IMR-90 (cell line): ENCODE data around the gene KIAA0513. TPM values are rescaled to one million over a fixed set of nuclear protein-coding genes. Genes with fewer than 3 reads are reported as not detected.

Experiments
- ATAC-seq: fragments of 200-7000 bp; cut with Tn5 transposase; 2 replicates; pipeline ENCODE4 v1.9.1; 2020; ENCODE audit warnings: low read depth, mild to moderate bottlenecking, moderate library complexity
- BruUV-seq: library from RNA; stranded (reverse); fragments of 400-500 nt; replicated peaks from 2 replicates; lab custom pipeline; 2021; lab: Mats Ljungman, UMichigan
- CTCF ChIA-PET: fragments of 300-600 bp; formaldehyde crosslinking; extraction: SDS; loops from one replicate; lab custom pipeline; 2021; ENCODE audit warnings: antibody characterized with exemption; lab: Yijun Ruan, JAX
- POLR2A ChIA-PET: fragments of 300-600 bp; sonication (Branson Sonifier 250); formaldehyde crosslinking; loops from one replicate; lab custom pipeline; 2022; ENCODE audit warnings: antibody characterized with exemption; ENCODE audit not compliant: unreplicated experiment; lab: Charles Lee
- DNase-seq: peaks from one replicate; pipeline ENCODE4 v3.0.0; 2013
- H2AFZ ChIP-seq: replicated peaks from 2 replicates; pipeline ENCODE3; 2013; ENCODE audit warnings: low read length, mild to moderate bottlenecking; ENCODE audit not compliant: poor library complexity
- H2AK5ac ChIP-seq: 2 replicates; pipeline ENCODE4 v1.6.1; 2013; ENCODE audit warnings: low read depth, low read length, inconsistent platforms
- H2AK9ac ChIP-seq: replicated peaks from 2 replicates; pipeline ENCODE3; 2013; ENCODE audit warnings: mild to moderate bottlenecking, low read depth, low read length, moderate library complexity; ENCODE audit not compliant: poor library complexity
- H2BK120ac ChIP-seq: 2 replicates; pipeline ENCODE4 v1.6.1; 2013; ENCODE audit warnings: low read depth, low read length, inconsistent platforms
- H2BK15ac ChIP-seq: 3 replicates; pipeline ENCODE4 v1.6.1; 2013; ENCODE audit warnings: low read depth, low read length, inconsistent platforms
- H2BK20ac ChIP-seq: 2 replicates; pipeline ENCODE4 v1.6.1; 2013; ENCODE audit warnings: low read depth, mild to moderate bottlenecking, inconsistent platforms, low read length, moderate library complexity
- H2BK5ac ChIP-seq: 2 replicates; pipeline ENCODE4 v1.6.1; 2013; ENCODE audit warnings: mild to moderate bottlenecking, low read depth, low read length, inconsistent platforms; ENCODE audit not compliant: poor library complexity, severe bottlenecking
- H3K14ac ChIP-seq: replicated peaks from 2 replicates; pipeline ENCODE4 v1.6.1; 2013; ENCODE audit warnings: low read depth, low read length, inconsistent platforms
- H3K18ac ChIP-seq: 2 replicates; pipeline ENCODE4 v1.6.1; 2013; ENCODE audit warnings: low read depth, low read length, control low read depth
- H3K23ac ChIP-seq: 2 replicates; pipeline ENCODE4 v1.6.1; 2013; ENCODE audit warnings: low read depth, low read length, inconsistent platforms
- H3K27ac ChIP-seq: 2 replicates; pipeline ENCODE4 v1.5.1; 2013; ENCODE audit warnings: mild to moderate bottlenecking, control low read depth, low read length; ENCODE audit not compliant: insufficient read depth
- H3K27me3 ChIP-seq: 2 replicates; pipeline ENCODE4 v1.6.1; 2013; ENCODE audit warnings: low read length; ENCODE audit not compliant: control insufficient read depth, insufficient read depth
- H3K36me3 ChIP-seq: 2 replicates; pipeline ENCODE4 v1.6.1; 2013; ENCODE audit warnings: low read length, mixed read lengths; ENCODE audit not compliant: control insufficient read depth, insufficient read depth
- H3K4ac ChIP-seq: 2 replicates; pipeline ENCODE4 v1.6.1; 2013; ENCODE audit warnings: low read depth, low read length, inconsistent platforms
- H3K4me1 ChIP-seq: 2 replicates; pipeline ENCODE4 v1.6.1; 2013; ENCODE audit warnings: low read length, mixed read lengths; ENCODE audit not compliant: control insufficient read depth, insufficient read depth
- H3K4me2 ChIP-seq: 2 replicates; pipeline ENCODE4 v1.6.1; 2013; ENCODE audit warnings: low read depth, mild to moderate bottlenecking, control low read depth, low read length, moderate library complexity
- H3K4me3 ChIP-seq: 2 replicates; pipeline ENCODE4 v1.5.1; 2013; ENCODE audit warnings: low read depth, mild to moderate bottlenecking, control low read depth, low read length, moderate library complexity; ENCODE audit not compliant: insufficient read depth
- H3K56ac ChIP-seq: 2 replicates; pipeline ENCODE4 v1.6.1; 2013; ENCODE audit warnings: low read length, inconsistent platforms; ENCODE audit not compliant: insufficient read depth; ENCODE audit errors: extremely low read depth
- H3K79me1 ChIP-seq, 2 experiments: 2 replicates each; pipeline ENCODE4 v1.6.1; 2013; ENCODE audit warnings: low read length in 2 of 2, inconsistent platforms in 1 of 2, low read depth in 1 of 2
- H3K9ac ChIP-seq: 2 replicates; pipeline ENCODE4 v1.6.1; 2013; ENCODE audit warnings: low read depth, low read length, control low read depth
- H3K9me1 ChIP-seq: 2 replicates; pipeline ENCODE4 v1.6.1; 2013; ENCODE audit warnings: low read length, inconsistent platforms; ENCODE audit not compliant: insufficient read depth
- H3K9me3 ChIP-seq: 2 replicates; pipeline ENCODE4 v1.6.1; 2013; ENCODE audit warnings: low read length; ENCODE audit not compliant: control insufficient read depth, insufficient read depth
- H4K20me1 ChIP-seq: 2 replicates; pipeline ENCODE4 v1.6.1; 2013; ENCODE audit warnings: low read length, inconsistent platforms; ENCODE audit not compliant: insufficient read depth
- H4K5ac ChIP-seq: 2 replicates; pipeline ENCODE4 v1.6.1; 2013; ENCODE audit warnings: mild to moderate bottlenecking, low read depth, low read length, control low read depth
- H4K8ac ChIP-seq, 2 experiments: 2 replicates each; pipeline ENCODE4 v1.6.1; 2013; ENCODE audit warnings: low read depth in 2 of 2, low read length in 2 of 2, control low read depth in 1 of 2, inconsistent platforms in 1 of 2
- H4K91ac ChIP-seq: 2 replicates; pipeline ENCODE4 v1.6.1; 2013; ENCODE audit warnings: low read depth, low read length, inconsistent platforms; ENCODE audit not compliant: insufficient read depth
- BHLHE40 ChIP-seq: fragments of 150-350 bp; IDR thresholded peaks from 2 replicates; pipeline ENCODE4 v1.6.1; 2016; ENCODE audit warnings: mild to moderate bottlenecking, low read depth, low read length
- CEBPB ChIP-seq: IDR thresholded peaks from 2 replicates; pipeline ENCODE4 v1.6.1; 2012; ENCODE audit warnings: low read depth, low read length, improper control_type of control experiment
- CHD1 ChIP-seq: IDR thresholded peaks from 2 replicates; pipeline ENCODE4 v1.6.1; 2012; ENCODE audit warnings: low read depth, low read length, improper control_type of control experiment
- FOS ChIP-seq: fragments of 150-350 bp; IDR thresholded peaks from 2 replicates; pipeline ENCODE4 v1.6.1; 2016; ENCODE audit warnings: low read depth, low read length
- MAFK ChIP-seq: IDR thresholded peaks from 2 replicates; pipeline ENCODE4 v1.6.1; 2012; ENCODE audit warnings: low read depth, low read length, improper control_type of control experiment
- MAZ ChIP-seq: IDR thresholded peaks from 2 replicates; pipeline ENCODE4 v1.6.1; 2012; ENCODE audit warnings: low read depth, mild to moderate bottlenecking, low read length, improper control_type of control experiment, moderate library complexity, borderline replicate concordance
- MXI1 ChIP-seq: IDR thresholded peaks from 2 replicates; pipeline ENCODE4 v1.6.1; 2012; ENCODE audit warnings: low read depth, mild to moderate bottlenecking, low read length, moderate library complexity, borderline replicate concordance
- POLR2A ChIP-seq: IDR thresholded peaks from 2 replicates; pipeline ENCODE4 v1.6.1; 2012; ENCODE audit warnings: mild to moderate bottlenecking, low read depth, low read length
- RAD21 ChIP-seq: IDR thresholded peaks from 2 replicates; pipeline ENCODE4 v1.6.1; 2012; ENCODE audit warnings: low read length, improper control_type of control experiment
- RCOR1 ChIP-seq: IDR thresholded peaks from 2 replicates; pipeline ENCODE4 v1.6.1; 2012; ENCODE audit warnings: mild to moderate bottlenecking, low read length, improper control_type of control experiment; ENCODE audit not compliant: insufficient replicate concordance
- RFX5 ChIP-seq: IDR thresholded peaks from 2 replicates; pipeline ENCODE4 v1.8.0; 2012; ENCODE audit warnings: low read depth, mild to moderate bottlenecking, low read length, moderate library complexity
- SMC3 ChIP-seq: fragments of 150-350 bp; IDR thresholded peaks from 2 replicates; pipeline ENCODE4 v1.6.1; 2016; ENCODE audit warnings: low read depth, mild to moderate bottlenecking, antibody characterized with exemption, low read length, moderate library complexity
- WGBS, 2 experiments: methylation state at CpG; one replicate each; pipeline versions ENCODE4 v1.1.5 to v1.1.7; 2013; ENCODE audit warnings: missing lambda C conversion rate in 2 of 2; ENCODE audit not compliant: insufficient read length in 1 of 2; ENCODE audit errors: extremely low coverage in 2 of 2; 5-methylcytosine and 5-hydroxymethylcytosine counted together
- dilution Hi-C: fragments of 300-500 bp; cut with HindIII; formaldehyde crosslinking; loops from one replicate; pipeline ENCODE4 v1.14.3; 2018; ENCODE audit warnings: low sequenced_read_pairs; ENCODE audit not compliant: unreplicated experiment
- in situ Hi-C: fragments of 300-500 bp; cut with MboI; formaldehyde crosslinking; loops from 3 replicates; pipeline ENCODE4 v1.14.3; 2019; ENCODE audit warnings: low sequenced_read_pairs, inconsistent platforms, mixed read lengths
- intact Hi-C: fragments of 100-400 bp; cut with micrococcal nuclease; formaldehyde crosslinking; loops from 2 replicates; pipeline ENCODE4 v1.10.0; 2022
- polyA plus RNA-seq, 3 experiments: library from polyadenylated mRNA; depleted of rRNA; stranded (reverse); fragments of >200 nt; gene quantifications; 2 replicates each; pipeline ENCODE4 v1.2.3, GENCODE V29; 2012; ENCODE audit warnings: low replicate concordance in 1 of 3
- total RNA-seq: library from RNA; depleted of rRNA; stranded (reverse); fragments of >200 nt; gene quantifications from 2 replicates; pipeline ENCODE4 v1.2.3, GENCODE V29; 2012
- TF ChIP-seq, protein P1 (sequence below): fragments of 150-350 bp; IDR thresholded peaks from 2 replicates; pipeline ENCODE4 v1.6.1; 2016; ENCODE audit warnings: low read depth, mild to moderate bottlenecking, low read length, moderate library complexity, borderline replicate concordance
- TF ChIP-seq, protein P2 (sequence below): fragments of 150-350 bp; IDR thresholded peaks from 2 replicates; pipeline ENCODE4 v1.6.1; 2017; ENCODE audit warnings: mild to moderate bottlenecking, antibody characterized with exemption, low read length, low read depth

KIAA0513 gene
- total and polyA plus RNA-seq, 2 of the 4 experiments (the other 2 are of a cell fraction), result 9.5 TPM

- Histone ChIP-seq H2AK9ac (no peak overlapping the region), H4K20me1 (no peaks in the 10 kb centered on the region), H3K23ac (0 out of 2 replicates have a peak overlapping the region, but pooled peaks have one; percentile 31), H2BK5ac (no peak overlapping the region), H3K9ac (no peak overlapping the region), H2BK15ac (no peak overlapping the region; the same call in 2 of the 3 replicates), H3K27me3 (no peaks in the 10 kb centered on the region), H4K8ac (peak overlapping the region in 1 of 2 experiments; percentile 6; a peak in 1 of 4 replicates), H3K27ac (no peak overlapping the region; the same call in 1 of the 2 replicates), H3K56ac (no peak overlapping the region), H2BK20ac (peak overlapping the region; percentile 21; the same call in 1 of the 2 replicates), H3K18ac (no peak overlapping the region), H3K4me3 (no peak overlapping the region), H3K79me1 (peaks cover 46 to 86% of the 10 kb centered on the region in 2 experiments), H2BK120ac (no peak overlapping the region), H3K4ac (peak overlapping the region; percentile 50), H2AFZ (no peak overlapping the region), H2AK5ac (peak overlapping the region; percentile 48; the same call in 1 of the 2 replicates), H3K14ac (0 out of 2 replicates have a peak overlapping the region, but pooled peaks have one; percentile 23), H3K4me1 (peaks cover 34% of the 10 kb centered on the region), H3K4me2 (no peak overlapping the region), H3K9me3 (no peaks in the 10 kb centered on the region), H3K36me3 (peaks cover 53% of the 10 kb centered on the region), H4K91ac (no peak overlapping the region; the same call in 1 of the 2 replicates), H4K5ac (no peak overlapping the region), H3K9me1 (peaks cover 32% of the 10 kb centered on the region)
- ChIA-PET CTCF (no interaction called here), POLR2A (no interaction called here)
- dilution Hi-C loops (no loop called here), intact Hi-C loops (no loop called here), in situ Hi-C loops (no loop called here)
- WGBS, 2 experiments, result 93% methylated on average over 7 of the region's 16 CpGs; no CpG with 5 or more reads in 1 of the 2 experiments
- TF ChIP-seq FOS, result no peak
- no peak for TF ChIP-seq POLR2A
- no peak for TF ChIP-seq MAFK
- TF ChIP-seq RAD21, result no peak
- TF ChIP-seq RFX5, result no peak
- no peak for TF ChIP-seq MAZ
- TF ChIP-seq MXI1, result no peak
- no peak for TF ChIP-seq BHLHE40
- TF ChIP-seq CEBPB, result no peak
- TF ChIP-seq RCOR1, result no peak
- TF ChIP-seq SMC3, result no peak
- TF ChIP-seq CHD1, result no peak
- TF ChIP-seq, protein P1, sequence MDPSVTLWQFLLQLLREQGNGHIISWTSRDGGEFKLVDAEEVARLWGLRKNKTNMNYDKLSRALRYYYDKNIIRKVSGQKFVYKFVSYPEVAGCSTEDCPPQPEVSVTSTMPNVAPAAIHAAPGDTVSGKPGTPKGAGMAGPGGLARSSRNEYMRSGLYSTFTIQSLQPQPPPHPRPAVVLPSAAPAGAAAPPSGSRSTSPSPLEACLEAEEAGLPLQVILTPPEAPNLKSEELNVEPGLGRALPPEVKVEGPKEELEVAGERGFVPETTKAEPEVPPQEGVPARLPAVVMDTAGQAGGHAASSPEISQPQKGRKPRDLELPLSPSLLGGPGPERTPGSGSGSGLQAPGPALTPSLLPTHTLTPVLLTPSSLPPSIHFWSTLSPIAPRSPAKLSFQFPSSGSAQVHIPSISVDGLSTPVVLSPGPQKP, result no peak
- TF ChIP-seq, protein P2, sequence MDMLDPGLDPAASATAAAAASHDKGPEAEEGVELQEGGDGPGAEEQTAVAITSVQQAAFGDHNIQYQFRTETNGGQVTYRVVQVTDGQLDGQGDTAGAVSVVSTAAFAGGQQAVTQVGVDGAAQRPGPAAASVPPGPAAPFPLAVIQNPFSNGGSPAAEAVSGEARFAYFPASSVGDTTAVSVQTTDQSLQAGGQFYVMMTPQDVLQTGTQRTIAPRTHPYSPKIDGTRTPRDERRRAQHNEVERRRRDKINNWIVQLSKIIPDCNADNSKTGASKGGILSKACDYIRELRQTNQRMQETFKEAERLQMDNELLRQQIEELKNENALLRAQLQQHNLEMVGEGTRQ, result no peak
- BruUV-seq, result no TSS peak
- DNase-seq (no peak), ATAC-seq (no peak)
These were observed 39.1 kb upstream of the KIAA0513 start for GRCh38 chr16:84988328-84989080.
